GM19035 (cell line): Measurements from ENCODE around the gene RABGEF1.
"Not testable (repeated sequence)": the region's sequence is repeated elsewhere in the genome, so short reads cannot be mapped to it uniquely, and the experiment has no call there.

Experiments
- ATAC-seq: cut with Tn5 transposase; IDR thresholded peaks from one replicate; pipeline ENCODE4 v1.9.1; 2021; ENCODE audit not compliant: unreplicated experiment

The RABGEF1 gene

GRCh38 chr7:66846096-66846445 lies 105.5 kb downstream of the RABGEF1 start:
- ATAC-seq = not testable (repeated sequence)

DNA sequence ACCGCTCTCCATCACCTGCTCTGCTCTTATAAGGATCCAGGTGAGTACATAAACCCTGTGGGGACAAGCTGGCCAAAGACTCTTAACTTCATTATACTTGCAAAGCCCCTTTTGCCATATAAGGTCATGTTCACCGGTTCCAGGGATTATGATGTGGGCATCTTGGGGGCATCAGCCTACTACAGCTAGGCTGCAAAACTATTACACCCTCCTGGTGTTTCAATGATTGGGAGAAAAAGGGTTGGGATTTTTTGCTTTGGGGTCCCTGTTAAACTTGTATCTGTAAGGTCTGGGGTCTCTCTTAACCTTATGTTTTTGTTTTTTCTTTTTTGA lies 107.0 kb downstream of the RABGEF1 start:
- not testable (repeated sequence) for ATAC-seq

DNA sequence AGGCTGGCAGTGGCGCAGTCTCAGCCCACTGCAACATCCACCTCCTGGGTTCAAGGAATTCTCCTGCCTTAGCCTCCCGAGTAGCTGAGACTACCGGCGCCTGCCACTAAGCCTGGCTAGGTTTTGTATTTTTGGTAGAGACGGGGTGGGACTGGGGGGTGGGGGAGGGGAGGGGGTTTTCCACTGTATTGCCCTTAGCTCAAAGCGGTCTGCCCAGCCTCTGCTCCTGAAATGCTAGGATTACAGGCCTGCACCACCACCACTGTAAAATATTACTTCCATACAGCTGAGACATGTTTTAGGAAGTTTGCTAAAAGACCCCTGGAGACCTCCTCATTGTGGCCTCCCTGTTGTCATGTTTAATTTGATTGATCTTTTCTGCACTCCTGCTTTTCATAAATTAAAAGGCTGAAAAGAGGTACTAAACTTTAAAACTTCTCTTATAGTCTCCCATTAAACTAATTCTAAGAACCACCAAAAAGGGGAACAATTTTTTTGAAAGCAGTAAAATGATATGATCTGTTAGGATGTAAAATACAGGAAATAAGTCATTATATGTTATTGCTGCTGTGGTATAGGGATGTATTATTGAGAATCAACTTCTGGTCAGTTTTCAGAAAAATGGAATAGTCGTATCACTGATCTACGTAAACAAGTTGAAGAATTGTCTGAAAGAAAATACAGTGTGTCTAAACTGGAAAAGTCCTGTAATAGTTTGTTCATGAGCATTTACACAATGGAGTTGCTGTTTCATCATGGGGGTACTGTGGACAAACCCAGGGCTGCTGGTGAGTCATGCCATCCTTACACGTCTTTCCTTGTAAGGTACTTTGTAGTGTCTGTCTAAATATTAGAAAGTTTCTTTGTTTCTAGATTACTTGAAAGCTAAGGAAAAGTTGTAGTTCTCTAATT lies 107.6 kb downstream of the RABGEF1 start:
- ATAC-seq = no peak

DNA sequence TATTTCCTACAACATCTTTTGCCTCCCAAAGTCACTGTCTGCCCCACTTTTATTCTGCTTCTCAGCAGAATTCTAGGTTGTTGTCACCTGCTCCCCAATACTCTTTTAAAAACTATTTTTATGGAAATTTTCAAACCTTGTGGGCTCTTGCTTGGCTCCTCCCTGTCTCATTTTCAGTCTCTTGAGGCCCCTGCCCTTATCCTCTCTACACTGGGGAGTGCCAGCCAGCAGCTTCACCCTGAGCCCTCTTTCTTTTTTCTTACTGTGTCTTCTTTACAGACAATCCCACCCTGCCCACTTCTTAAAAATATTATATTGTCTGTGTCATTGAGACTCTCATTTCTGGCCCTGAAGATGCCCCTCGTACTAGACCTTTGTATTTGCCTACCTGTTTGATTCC lies 118.8 kb downstream of the RABGEF1 start:
- ATAC-seq = no peak

- no peak for ATAC-seq
Observed at GRCh38 chr7:66859794-66860645, 119.5 kb downstream of the RABGEF1 start.

DNA sequence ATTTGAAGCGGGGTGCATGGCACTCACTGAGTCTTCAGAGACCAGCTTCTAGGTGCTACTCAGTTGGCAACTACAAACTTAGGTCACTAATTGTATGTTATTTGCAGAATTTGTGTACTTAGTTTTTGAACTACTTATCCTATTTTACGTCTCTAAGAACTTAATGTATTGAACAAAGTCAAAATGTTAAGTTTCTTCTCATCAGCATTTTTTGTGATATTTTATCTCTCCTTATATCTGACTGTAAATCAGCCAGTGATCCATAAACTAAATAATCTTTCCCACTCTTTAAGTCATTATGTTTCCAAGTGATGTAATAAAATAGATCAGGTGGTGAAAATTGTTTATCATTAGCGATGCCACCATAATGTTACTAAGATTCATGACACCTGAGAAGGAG lies 120.2 kb downstream of the RABGEF1 start:
- ATAC-seq = no peak
